DND-41 (cell line): ENCODE results near the gene RELN.

Source experiments
- EZH2 ChIP-seq: IDR thresholded peaks from 3 replicates; pipeline ENCODE4 v1.6.1; 2012; ENCODE audit warnings: borderline replicate concordance, low read depth, mild to moderate bottlenecking, moderate library complexity, low read length, inconsistent platforms; ENCODE audit not compliant: severe bottlenecking
- TF ChIP-seq, protein P1 (sequence below): IDR thresholded peaks from 2 replicates; pipeline ENCODE4 v1.5.1; 2012; ENCODE audit warnings: borderline replicate concordance, low read length, moderate library complexity, mild to moderate bottlenecking; ENCODE audit not compliant: poor library complexity, severe bottlenecking; ENCODE audit errors: extremely low read depth

DNA sequence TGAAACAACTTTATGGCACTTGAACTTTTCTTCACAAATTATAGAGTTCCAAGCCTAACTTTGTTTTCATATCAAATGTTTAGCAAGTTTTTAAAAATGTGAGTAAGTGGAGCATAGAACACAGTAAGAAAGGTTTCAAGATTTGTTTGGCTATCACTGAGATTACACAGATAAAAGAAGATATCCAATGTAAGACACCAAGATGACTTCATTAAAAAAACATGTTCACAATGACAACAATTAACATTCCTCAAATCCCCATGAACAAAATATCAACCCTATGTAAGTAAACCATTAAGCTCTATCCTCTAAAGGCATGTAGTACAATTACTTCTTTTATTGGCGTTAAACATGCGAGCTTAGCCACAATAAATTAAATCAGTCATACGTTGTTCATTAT lies 129.7 kb downstream of the RELN start:
- TF ChIP-seq, protein P1, sequence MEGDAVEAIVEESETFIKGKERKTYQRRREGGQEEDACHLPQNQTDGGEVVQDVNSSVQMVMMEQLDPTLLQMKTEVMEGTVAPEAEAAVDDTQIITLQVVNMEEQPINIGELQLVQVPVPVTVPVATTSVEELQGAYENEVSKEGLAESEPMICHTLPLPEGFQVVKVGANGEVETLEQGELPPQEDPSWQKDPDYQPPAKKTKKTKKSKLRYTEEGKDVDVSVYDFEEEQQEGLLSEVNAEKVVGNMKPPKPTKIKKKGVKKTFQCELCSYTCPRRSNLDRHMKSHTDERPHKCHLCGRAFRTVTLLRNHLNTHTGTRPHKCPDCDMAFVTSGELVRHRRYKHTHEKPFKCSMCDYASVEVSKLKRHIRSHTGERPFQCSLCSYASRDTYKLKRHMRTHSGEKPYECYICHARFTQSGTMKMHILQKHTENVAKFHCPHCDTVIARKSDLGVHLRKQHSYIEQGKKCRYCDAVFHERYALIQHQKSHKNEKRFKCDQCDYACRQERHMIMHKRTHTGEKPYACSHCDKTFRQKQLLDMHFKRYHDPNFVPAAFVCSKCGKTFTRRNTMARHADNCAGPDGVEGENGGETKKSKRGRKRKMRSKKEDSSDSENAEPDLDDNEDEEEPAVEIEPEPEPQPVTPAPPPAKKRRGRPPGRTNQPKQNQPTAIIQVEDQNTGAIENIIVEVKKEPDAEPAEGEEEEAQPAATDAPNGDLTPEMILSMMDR, result no peak
- TF ChIP-seq EZH2, result no peak
